ENCODE results near the gene L1TD1. TPM values are rescaled to one million over a fixed set of nuclear protein-coding genes. Genes with fewer than 3 reads are reported as not detected.
"Not testable (repeated sequence)": the region's sequence is repeated elsewhere in the genome, so short reads cannot be mapped to it uniquely, and the experiment has no call there.

Gene L1TD1
- total and polyA plus RNA-seq, 3 donors from 2014 or later = 1.5 to 9.1 (median 8.4) TPM

DNA sequence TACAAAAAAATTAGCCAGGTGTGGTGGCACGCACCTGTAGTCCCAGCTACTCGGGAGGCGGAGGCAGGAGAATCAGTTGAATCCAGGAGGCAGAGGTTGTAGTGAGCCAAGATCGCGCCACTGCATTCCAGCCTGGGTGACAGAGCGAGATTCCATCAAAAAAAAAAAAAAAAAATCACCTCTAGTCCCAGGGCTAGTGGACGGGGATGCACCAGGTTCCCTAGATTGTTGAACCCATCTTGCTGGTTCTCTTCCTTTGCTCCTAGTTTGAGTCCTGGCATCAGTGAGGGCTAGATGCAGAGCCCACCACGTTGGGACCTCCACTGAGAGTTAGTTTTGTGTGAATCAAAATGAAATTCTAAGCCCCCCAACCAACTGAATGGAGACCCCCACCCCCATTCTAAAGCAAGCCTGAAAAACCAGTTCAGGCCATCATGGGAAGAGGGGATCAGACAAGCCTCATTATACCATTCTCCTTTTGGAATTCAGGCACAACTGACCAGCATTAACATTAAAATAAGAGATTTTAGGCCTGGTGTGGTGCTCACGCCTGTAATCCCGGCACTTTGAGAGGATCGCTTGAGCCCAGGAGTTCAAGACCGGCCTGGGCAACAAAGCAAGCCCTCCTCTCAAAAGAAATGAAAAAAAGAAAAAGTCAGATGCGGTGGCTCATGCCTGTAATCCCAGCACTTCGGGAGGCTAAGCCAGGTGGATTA is 17.9 kb upstream of the L1TD1 start:
- TF ChIP-seq, protein P1, sequence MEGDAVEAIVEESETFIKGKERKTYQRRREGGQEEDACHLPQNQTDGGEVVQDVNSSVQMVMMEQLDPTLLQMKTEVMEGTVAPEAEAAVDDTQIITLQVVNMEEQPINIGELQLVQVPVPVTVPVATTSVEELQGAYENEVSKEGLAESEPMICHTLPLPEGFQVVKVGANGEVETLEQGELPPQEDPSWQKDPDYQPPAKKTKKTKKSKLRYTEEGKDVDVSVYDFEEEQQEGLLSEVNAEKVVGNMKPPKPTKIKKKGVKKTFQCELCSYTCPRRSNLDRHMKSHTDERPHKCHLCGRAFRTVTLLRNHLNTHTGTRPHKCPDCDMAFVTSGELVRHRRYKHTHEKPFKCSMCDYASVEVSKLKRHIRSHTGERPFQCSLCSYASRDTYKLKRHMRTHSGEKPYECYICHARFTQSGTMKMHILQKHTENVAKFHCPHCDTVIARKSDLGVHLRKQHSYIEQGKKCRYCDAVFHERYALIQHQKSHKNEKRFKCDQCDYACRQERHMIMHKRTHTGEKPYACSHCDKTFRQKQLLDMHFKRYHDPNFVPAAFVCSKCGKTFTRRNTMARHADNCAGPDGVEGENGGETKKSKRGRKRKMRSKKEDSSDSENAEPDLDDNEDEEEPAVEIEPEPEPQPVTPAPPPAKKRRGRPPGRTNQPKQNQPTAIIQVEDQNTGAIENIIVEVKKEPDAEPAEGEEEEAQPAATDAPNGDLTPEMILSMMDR (IDR thresholded peaks at IDR 0.05) = no peak
- TF ChIP-seq POLR2A (IDR thresholded peaks at IDR 0.05) = no peak
- no peaks in the 10 kb centered on the region for H3K27me3 ChIP-seq
- H3K9me3 ChIP-seq = no peaks in the 10 kb centered on the region
- intact Hi-C loops (cut with DNase I; ENCODE audit: low total_unique reads) = no loop called here
- no peaks in the 10 kb centered on the region for H3K36me3 ChIP-seq (ENCODE audit: low read depth, missing control alignments)
- 83 to 90% methylated on average over 14 of the region's 14 CpGs for WGBS, 2 donors
- DNase-seq = no peak
- H3K4me1 ChIP-seq = no peaks in the 10 kb centered on the region
- no peak overlapping the region for H3K4me3 ChIP-seq
- H3K27ac ChIP-seq = no peak overlapping the region

GRCh38 chr1:62177621-62178020 is 17.0 kb upstream of the L1TD1 start:
- Histone ChIP-seq H3K4me3 (no peak overlapping the region), H3K36me3 (ENCODE audit: low read depth, missing control alignments) (no peaks in the 10 kb centered on the region), H3K9me3 (no peaks in the 10 kb centered on the region), H3K4me1 (no peaks in the 10 kb centered on the region), H3K27me3 (no peaks in the 10 kb centered on the region), H3K27ac (no peak overlapping the region)
- intact Hi-C loops (cut with DNase I; ENCODE audit: low total_unique reads) = no loop called here
- 68 to 75% methylated on average over 1 of the region's 1 CpG for WGBS, 2 donors
- DNase-seq = no peak
- TF ChIP-seq, protein P1 (IDR thresholded peaks at IDR 0.05) = no peak
- TF ChIP-seq POLR2A (IDR thresholded peaks at IDR 0.05) = no peak

- peak; percentile 29 for DNase-seq
- H3K27me3 ChIP-seq = no peaks in the 10 kb centered on the region
- no peaks in the 10 kb centered on the region for H3K4me1 ChIP-seq
- no peak for TF ChIP-seq POLR2A (IDR thresholded peaks at IDR 0.05)
- TF ChIP-seq, protein P1 (IDR thresholded peaks at IDR 0.05) = no peak
- H3K4me3 ChIP-seq = no peak overlapping the region
- no peaks in the 10 kb centered on the region for H3K36me3 ChIP-seq (ENCODE audit: low read depth, missing control alignments)
- H3K9me3 ChIP-seq = no peaks in the 10 kb centered on the region
- WGBS, 2 donors = 52 to 78% methylated on average over 7 of the region's 7 CpGs
- intact Hi-C loops (cut with DNase I; ENCODE audit: low total_unique reads) = no loop called here
- no peak overlapping the region for H3K27ac ChIP-seq
These were observed 16.3 kb upstream of the L1TD1 start for GRCh38 chr1:62178372-62178771.

DNA sequence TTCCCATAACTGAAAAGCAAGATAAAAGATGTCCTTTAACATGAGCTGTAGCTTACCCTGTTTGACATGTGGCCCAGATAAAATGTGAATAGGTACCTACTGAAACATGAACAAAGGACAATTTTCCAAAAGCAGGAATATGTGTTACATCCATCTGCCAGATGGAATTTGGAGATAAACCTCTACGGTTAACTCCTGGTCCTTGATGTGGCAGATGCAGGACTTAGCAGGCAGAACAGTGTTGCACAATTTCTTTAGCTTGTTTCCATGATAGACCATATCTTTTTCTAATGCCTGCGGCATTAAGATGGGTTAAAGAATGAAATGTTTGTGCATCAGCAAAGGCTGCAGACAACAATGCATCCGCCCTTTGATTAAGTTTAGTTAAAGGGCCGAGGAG is 14.6 kb upstream of the L1TD1 start:
- intact Hi-C loops (cut with DNase I; ENCODE audit: low total_unique reads); H3K27ac ChIP-seq; H3K27me3 ChIP-seq; H3K4me1 ChIP-seq; H3K9me3 ChIP-seq; H3K36me3 ChIP-seq (ENCODE audit: low read depth, missing control alignments); DNase-seq; H3K4me3 ChIP-seq: not testable (repeated sequence)
- WGBS, 2 donors = 75 to 76% methylated on average over 4 of the region's 4 CpGs

DNA sequence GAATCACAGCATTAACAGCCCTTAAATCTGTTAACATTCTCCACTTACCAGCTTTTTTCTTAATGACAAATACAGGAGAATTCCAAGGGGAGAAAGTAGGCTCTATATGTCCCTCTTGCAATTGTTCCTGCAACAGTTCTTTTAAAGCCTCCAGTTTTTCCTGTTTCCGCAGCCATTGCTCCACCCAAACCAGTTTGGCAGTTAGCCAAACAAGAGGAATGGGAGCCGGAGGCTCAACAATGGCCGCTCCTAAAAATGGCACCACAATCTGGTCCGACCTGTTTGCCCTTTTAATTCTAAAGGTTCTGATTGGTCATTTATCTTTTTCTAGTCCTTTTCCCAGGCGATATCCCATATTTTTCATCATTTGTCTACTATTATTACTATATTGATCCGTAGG is 14.0 kb upstream of the L1TD1 start:
- Histone ChIP-seq H3K36me3 (ENCODE audit: low read depth, missing control alignments) (no peaks in the 10 kb centered on the region), H3K4me1 (no peaks in the 10 kb centered on the region), H3K27me3 (no peaks in the 10 kb centered on the region), H3K27ac (no peak overlapping the region), H3K9me3 (no peaks in the 10 kb centered on the region), H3K4me3 (no peak overlapping the region)
- 78 to 90% methylated on average over 6 of the region's 6 CpGs for WGBS, 2 donors
- intact Hi-C loops (cut with DNase I; ENCODE audit: low total_unique reads) = no loop called here
- no peak for TF ChIP-seq POLR2A (IDR thresholded peaks at IDR 0.05)
- TF ChIP-seq, protein P1 (IDR thresholded peaks at IDR 0.05) = no peak
- no peak for DNase-seq

Measured in testis (tissue), 3 donors.